Hematopoietic multipotent progenitor cell treated with erythropoietin and hydrocortisone succinate and interleukin-3 and kit ligand, for 17 days (in vitro differentiated cells): Measurements from ENCODE around the gene SMYD2.
"Not testable (repeated sequence)": the region's sequence is repeated elsewhere in the genome, so short reads cannot be mapped to it uniquely, and the experiment has no call there.

Experiments
- DNase-seq: peaks from one replicate; pipeline ENCODE4 v3.0.0-alpha.2; 2015; ENCODE audit warnings: low spot score

The SMYD2 gene

DNA sequence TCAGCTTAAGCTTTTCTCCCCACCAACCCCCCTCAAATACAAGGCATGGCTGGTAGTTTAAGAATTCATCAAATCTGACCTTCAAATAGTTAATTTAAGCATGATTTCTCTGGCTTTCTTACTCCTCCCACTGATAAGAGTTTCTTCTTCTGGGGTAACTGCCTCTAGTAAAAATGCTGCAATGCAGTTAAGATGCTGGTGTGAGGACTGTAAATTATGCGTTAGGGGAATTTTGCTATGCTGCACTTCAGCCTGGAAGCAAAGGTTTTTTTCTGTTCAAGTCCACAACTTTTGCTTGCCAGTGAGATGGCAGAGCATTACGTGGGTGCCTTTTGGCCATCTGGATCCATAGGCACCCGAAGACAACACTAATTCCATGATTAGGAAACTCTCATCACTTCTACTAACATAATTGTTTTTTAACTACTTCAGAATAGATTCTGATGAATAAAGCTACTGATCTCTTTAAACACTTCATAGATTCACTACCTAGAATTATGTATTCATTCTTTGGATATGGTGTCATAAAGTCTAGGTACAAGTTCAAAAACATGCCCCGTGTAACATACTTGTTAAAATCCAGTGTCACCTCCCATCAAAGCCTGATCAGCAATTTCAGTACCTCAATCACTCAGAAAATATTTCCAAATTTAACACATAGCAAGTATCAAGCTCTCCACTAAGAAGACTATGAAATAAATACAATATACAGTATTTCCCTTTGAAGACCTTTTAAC lies 8.8 kb upstream of the SMYD2 start:
- DNase-seq = no peak

DNA sequence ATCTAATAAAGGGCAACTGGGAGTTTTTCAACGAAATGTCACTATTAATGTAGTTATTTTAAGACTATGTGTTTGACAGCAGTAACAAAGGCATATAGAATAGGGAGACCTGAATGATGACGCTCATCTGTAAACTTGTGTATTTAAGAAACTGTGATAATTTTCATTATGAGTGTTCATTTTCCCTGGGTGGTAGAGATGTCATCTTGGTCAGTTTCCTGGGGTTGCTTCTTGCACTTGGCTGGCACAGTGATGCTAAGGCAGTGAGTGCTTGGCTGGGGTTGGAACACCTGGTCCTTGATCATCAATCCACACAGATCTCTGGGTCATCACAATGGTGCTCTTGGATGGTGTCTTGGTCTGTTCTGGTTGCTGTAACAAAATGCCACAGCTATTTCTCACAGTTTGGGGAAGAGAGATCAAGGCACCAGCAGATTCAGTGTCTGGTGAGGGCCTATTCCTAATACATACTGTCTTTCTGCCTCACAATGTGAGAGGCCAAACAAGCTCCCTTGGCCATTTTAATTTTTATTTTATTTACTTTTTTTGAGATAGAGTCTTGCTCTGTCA lies 7.9 kb upstream of the SMYD2 start:
- DNase-seq = no peak

DNA sequence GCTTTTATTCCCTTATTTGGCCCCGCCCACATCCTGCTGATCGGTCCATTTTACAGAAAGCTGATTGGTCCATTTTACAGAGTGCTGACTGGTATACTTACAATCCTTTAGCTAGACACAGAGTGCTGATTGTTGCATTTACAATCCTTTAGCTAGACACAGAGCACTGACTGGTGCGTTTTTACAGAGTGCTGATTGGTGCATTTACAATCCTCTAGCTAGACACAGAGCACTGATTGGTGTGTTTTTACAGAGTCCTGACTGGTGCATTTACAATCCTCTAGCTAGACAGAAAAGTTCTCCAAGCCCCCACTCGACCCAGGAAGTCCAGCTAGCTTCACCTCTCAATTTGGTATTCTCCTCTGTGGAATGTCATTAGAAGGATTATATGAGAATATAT lies 5.3 kb upstream of the SMYD2 start:
- DNase-seq = not testable (repeated sequence)

DNA sequence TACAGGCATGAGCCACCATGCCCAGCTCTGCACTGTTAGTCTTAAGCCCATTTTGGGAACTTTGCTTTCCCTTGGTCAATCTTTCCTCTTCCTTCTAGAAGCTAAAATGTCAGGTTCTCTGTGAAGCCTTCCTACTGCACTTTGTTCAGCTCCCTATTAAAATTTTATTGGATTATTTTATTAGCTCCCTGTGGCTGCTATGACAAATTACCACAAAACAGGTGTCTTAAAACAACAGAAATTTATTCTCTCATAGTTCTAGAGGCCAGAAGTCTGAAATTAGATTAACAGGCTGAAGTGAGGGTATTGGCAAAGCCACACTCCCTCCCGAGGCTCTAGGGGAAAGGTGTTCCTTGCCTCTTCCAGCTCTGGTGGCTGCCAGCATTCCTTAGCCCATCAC lies 4.2 kb upstream of the SMYD2 start:
- DNase-seq = no peak

DNA sequence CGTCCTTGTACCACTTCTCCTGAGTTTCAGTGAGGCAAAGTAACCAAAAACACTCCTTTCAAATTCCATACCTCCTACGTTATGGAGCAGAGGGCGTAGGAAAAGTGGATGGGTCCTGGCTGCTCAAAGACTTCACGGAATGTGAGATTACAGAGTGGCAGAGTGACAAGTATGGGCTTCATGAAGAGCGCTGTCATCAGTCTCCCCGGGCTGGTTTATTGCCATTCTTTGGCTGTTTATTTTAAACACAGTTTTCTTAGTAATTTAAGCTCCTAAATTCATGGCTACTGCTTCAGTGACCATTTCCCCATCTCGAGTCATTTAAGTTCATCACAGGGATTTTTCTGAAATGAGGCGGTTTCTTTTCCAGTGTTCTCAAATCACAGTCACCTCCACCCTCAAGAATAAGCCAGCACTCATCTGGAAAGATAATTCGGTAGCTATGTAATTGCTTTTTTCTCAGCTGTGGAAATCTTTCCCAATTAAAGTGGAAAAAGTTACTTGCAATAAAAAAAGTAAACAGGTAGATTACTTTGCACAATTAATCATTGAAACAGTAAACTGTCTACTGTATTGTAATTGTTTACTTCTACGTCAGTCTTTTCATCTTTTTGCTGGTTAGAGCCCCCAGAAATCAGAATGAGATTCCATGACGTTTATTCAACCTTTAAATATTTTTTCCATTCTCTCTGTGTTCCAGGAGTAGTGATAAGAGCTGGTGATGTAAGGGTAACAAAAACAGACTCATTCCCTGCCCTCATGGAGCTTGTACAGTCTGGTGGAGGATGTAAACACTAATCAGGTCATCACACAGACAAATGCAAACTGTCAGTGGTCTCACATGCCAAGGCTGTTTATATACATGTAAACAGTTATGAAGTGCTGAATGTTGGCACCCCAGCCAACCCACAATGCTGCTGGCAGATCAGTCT lies 3.0 kb upstream of the SMYD2 start:
- DNase-seq = no peak

DNA sequence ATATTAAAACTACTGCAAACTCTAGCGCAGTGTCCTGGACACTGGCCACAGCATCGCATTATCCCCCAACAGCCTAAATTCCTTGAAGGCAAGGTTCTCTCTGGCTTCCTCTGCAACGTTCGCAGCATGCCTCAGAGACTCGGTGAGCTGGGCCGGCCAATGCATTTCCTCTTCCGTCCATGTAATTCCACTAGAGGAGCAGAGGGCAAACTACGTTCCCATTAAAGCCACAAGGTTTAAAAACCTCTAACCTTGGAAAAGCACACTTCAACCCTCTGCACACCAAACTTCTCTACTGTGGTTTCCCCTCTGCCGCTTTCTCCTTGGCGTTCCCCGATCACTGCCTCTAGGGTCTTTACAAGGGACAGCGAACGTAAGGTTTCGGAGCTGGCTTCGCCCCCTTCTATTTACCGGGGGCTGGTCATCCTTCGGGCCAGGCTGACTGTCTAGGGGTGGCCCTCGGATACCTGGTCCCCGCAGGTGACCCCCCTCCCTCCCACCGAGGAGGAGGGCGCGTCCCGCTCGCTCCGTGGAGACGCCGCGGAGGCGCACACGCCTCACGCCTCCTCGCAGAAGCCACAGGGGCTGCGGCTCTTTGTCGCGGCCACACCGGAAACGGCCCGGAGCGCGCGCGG lies 456 bp upstream of the SMYD2 start:
- DNase-seq = no peak

DNA sequence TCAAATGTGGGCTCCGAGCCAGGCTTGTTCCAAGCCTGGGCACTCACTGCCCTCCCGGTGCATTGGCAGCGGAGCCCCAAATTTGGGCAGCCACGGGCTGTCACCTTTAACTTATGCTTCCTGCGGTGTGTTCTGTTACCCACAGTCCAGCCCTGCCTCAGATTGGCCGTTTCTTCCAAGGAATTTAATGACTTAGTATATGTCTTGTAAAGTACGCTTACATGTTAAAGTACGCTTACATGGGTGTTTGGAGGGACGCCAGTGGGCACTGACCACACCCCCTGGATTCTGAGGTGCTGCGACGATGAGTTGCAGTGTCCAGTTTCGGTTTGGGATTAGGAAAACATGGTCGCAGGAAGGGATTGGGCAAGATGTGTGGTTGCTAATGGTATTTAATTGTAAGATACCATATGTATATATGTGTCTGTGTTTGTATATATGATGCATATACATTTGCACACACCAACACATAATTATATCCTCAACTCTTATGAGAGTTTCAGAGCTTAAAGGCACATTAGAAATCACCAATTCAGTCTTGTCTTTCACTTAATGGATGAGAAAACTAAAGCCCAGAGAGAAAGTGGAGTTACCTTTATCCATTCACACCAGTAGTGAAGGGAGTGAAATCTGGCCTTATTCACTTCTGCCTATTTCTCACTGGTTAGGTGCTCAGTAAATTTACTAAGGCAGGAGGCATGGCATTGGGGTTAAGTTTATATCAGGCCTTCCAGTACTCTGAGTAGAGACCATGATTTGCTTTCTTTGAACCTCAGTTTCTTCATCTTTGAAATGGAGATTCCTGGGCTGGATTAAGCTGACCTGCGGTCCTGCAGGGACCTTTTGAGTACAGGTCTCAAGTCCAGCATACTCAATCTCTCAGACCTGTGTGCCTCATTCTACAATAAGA lies 1.0 kb downstream of the SMYD2 start:
- DNase-seq = no peak

DNA sequence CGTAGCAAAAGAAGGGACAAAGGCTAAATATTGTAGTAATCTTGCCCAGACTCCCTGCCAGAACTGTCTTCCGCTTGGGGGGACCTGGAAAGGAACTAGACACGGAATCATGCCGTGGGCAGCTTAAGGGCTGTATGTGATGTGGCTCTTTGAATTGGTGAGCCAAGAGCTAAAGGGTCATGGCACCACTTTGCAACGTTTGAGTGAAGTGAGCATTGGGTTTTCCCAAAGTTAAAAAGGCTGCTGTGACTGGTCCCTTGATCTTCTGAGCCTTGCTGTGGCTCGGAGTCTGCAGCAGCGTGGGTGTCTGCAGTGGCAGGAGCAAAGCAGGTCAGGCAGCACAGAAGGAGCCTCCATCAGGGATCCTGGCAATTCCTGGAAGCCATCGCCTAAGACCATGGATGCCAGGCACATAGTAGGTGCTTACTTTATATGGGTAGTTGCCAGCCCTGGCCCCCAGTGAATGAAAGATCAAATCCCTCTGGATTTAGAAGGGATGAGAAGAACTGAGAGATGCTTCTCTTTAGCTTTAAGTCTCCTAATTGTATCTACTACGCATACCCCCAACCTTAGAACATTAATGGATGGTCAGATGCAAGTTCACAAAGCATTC lies 1.8 kb downstream of the SMYD2 start:
- no peak for DNase-seq

DNA sequence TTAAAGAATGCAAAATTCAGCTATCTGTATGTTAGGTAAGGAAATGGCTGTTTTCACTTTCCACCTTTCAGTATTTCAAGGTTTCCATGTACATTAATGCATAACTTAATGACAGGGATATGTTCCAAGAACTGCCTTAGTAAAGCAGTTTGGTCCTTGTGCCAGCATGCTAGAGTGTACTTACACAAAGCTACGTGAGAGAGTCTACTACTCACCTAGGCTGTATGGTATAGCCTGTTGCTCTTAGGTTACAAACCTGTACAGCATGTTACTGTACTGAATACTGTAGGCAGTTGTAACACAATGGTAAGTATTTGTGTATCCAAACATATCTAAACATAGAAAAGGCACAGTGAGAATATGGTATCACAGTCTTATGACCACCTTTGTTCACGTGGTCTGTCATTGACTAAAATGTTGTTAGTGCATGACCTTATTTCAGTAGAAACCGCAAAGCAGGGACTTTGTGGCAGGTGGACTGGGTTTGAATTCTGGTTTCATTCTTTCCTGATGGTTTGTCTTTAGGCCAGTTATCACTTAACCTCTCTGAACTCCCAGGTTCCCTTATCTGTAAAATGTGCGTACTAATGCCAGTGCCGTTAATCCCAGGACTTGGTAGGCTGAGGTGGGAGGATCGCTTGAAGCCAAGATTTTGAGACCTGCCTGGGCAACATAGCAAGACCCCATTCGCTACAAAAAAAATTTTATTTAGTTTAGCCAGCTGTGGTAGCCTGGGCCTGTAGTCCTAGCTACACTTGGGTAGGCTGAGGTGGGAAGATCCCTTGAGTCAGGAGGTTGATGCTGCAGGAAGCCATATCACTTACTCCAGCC lies 4.9 kb downstream of the SMYD2 start:
- no peak for DNase-seq

DNA sequence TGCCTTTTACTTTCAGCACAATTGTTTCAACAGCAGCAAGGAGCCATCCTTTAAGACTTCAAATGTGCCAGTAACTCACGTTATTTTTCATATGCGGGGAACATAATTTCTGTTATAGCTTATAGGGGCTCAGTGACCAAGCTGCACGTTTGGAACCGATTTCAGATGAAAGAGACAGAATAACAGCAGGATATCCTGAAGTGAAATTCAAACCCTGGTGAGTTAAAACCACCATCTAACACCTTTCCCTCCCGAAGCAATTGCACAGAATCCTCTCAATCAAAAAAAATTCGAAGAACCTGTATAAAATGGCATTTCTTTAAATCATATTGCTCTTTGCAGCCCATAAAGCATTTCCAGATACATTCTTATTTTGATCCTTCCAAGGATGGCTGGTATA lies 6.9 kb downstream of the SMYD2 start:
- DNase-seq = no peak

DNA sequence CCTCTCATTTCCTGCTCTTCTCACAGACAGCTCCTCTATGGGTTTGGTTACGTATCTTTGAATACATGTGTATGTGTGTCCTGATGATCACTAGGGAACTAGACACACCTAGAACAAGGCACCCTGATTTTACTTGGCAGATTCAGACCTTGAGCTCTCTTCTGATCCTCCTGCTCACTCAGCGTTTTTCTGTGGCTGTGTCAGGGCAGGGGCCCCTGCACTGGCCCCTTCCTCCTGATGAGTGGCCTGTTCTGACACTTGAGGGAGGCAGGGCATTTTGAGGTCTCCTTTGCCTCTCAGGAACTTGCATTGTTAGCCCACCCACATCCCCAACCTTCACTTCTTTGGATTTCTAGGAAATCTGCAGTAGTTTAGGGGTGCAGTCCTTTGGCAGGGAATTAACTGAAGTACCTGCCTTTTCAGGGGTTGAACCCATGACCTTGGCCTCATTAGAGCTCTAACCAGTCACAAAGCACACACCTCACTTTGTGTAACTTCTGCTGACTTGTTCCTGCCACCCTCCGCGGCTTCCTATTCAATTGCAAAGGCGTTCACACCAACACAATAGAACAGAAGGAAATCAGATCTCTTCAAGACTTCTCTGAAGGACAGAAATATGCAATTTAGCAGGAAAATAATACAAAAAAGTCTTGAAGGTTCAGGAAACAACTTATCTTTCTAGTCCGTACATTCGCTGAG lies 8.8 kb downstream of the SMYD2 start:
- no peak for DNase-seq

DNA sequence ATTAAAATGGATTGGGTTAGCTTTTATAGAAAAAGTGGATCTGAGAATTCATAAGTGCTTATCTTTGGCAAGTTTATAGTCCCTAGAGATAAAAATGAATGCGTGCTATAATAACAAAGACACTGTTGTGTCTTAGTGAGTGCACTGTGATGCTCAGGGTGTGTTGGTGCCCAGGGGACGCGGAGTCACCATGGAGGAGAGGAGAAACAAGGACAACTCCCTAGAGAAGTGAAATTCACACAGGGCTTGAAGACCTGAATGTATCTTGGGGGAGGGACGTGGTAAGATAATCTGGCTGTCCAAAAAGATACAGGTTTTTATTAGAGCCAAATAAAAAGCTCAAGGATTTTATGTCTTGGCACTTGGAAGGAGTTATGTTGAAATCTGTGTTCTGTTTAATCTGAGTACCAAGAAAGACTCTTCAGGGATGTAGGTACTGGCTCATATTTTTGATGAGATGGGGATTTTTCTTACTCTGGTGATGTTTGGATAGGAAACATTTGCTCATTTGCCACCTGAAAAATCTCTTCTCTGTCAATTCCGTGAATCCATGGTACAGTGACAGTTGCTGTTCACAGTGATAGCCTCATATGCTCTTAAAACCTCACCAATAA lies 9.6 kb downstream of the SMYD2 start:
- no peak for DNase-seq

DNA sequence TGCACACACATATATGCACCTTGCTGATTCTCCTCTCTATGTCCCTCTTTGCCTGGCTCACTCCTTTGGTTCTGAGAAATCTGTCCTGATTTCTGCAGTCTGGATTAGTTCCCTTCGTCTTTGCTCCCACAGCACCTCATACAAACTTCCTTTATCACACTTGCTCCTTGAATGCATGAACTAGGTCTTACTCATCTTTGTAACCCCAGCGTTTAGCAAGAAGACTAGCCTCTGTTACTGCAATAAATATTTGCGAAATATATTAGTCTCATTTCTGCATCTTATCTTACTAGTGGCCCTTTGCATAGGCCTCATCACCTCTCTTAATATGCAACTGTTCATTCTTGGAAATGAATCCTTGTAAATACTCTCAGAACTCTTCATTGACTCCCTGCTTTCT lies 11.4 kb downstream of the SMYD2 start:
- no peak for DNase-seq

DNA sequence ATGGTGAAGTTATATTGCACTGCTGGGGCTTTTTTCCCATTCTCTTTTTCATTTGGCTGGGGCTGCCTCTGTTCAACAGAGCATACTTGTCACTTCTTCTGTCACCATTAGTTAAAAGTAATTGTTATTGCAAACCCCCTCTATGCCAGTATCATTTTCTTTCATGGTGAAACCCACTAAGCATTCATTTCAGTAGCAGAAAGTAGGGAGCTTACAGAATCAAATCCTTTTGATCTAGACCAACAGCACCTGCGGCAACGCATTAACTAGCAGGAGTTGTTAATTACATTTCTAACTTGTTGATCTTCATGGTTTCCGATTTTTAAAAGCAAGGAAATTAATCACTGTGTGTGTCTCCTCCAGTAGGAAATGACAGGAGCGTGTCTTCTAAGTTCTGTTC lies 15.0 kb downstream of the SMYD2 start:
- no peak for DNase-seq

DNA sequence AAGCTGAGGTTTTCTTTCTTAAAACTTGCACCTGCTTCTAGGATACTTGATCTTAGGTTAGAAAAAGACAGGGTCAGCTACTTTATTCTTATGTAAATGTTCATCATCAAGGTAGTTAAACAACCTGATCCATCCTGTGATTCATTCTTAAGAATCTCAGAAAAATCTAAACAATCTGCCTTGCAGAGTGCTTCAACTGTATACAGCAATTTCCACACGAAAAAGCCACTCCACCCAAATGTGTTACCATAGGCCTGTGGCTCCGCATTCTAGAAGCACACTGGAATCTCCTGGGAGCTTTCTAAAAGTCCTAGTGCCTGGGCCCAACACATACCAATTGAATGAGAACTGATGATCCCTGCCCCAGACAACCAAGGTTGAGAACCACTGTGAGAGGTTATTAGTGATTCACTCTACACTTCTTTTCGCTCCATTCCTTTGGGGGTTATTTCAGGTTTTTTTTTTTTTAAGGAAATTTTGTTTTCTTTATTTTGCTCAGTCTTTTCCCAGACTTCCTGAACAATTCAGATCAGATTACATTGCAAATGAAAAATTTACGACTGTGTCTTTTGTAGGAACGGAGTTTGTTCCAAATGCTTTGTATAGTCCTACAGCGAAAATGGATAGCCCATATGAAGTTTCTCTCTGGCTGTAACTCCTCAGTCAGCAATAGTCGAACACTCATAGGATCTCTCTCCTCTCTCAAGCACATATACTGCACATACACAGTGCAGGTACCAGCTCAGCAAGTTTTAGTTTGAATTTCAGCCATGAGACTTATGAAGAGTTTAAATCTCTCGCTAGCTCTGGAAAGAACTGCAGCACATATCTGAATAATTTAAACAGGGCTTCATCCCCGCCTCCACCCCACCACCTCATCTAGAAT lies 16.1 kb downstream of the SMYD2 start:
- no peak for DNase-seq

DNA sequence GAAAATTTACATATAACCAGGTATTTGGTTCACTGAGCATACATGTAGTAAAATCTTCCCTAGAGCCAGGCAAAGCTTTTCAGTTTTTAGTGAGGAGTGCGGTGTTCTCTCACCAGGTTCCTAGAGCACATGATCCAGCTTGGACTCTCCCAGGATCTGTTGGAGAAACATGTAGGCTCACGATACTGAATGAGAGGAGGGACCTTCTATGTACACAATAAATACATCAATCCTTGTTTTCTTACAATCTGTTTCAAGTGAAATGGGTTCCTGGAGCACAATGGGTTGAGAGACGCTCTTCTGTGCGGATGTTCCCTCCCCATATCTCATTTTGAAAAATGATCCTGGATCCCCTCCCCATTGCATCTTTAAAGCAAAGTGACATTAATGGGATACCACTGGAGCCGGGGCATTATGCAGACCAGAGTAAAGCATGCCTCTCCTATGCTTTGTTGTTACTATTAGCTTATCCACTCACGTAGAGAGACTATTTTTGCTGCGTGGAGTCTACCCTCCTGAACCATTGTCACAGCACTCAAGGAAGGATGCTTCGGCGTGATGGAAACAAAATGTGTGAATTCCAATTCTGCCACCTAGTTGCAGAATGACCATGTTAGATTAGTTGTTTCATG lies 19.3 kb downstream of the SMYD2 start:
- no peak for DNase-seq

DNA sequence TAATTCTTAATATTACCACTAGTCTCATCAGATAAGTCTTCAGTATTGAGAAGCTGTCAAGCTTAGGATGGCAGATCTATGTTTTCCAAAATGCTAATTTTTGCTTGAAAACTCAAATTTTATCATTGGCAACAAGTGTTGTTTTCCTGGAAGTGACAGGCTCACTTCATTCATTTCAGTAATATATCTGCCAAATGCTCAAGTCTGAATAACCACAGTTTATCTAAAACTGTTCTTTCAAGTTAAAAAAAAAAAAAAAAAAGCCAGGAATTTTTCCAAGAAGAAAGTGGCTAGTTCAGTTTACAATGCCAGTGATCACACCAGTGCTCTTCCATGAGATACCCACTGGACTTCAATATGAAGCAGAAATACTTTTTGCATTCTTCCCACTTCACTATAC lies 20.6 kb downstream of the SMYD2 start:
- no peak for DNase-seq
